ENCODE data around the gene SRSF8. TPM values are rescaled to one million over a fixed set of nuclear protein-coding genes. Genes with fewer than 3 reads are reported as not detected.

SRSF8 gene
- total RNA-seq, 1 donor from 2014 or later: 11.5 TPM

DNA sequence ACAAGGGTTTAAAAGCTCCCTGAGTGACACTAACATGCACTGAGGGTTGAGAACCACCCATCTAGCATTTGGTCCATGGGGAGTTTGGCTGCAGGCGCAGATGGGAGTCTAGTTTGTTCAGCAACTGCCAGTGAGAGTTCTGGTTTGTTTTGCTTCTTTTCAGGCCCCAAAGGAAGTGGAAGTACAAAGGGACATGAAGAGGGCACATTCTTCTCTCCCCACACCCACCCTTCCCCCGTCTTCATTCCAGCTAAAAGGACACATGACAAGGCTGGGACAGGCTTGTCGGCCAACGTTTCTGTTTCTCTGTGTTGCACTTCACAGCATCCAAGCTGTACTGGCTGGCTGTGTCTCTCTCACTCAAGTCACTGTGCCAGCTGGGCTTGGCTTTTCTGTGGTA lies 14.7 kb downstream of the SRSF8 start:
- Histone ChIP-seq H3K4me1 (ENCODE audit: control insufficient read depth in 3 of 3, insufficient read depth in 3 of 3, low read length in 3 of 3) (peaks cover 0 to 10% (median 8%) of the 10 kb centered on the region in 3 donors), H3K27me3 (ENCODE audit: control insufficient read depth in 3 of 3, insufficient read depth in 3 of 3, low read length in 3 of 3) (no peaks in the 10 kb centered on the region), H3K36me3 (ENCODE audit: control insufficient read depth in 3 of 3, insufficient read depth in 3 of 3, low read length in 3 of 3) (no peaks in the 10 kb centered on the region), H3K4me3 (ENCODE audit: low read length in 3 of 3) (no peak overlapping the region), H3K9me3 (ENCODE audit: control insufficient read depth in 3 of 3, low read length in 3 of 3) (no peaks in the 10 kb centered on the region), H3K27ac (ENCODE audit: low read depth, low read length) (peak overlapping the region; percentile 52), H3K9ac (ENCODE audit: low read depth in 1 of 3, low read length in 3 of 3) (peak overlapping the region in 1 of 3 donors; percentile 43)

DNA sequence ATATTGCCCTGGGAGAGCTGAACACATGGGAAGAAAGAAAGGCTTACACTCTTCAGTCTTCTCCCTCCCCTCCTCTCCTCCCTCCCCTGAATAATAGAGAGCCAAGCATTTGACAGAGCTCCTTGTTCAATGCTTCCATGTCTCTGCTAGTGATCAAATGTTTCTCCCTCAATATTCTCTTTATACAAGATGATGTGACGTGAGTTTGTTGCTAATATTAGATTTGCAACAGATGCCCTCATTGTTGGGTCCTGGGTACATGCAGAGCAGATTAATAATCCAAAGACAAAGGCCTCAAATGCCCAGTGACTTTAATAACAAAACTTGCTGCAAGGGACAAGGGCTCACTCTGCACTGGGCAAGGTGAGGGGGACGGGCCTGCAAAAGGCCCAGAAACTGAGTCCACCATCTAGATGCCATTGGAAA lies 15.9 kb downstream of the SRSF8 start:
- H3K27me3 ChIP-seq (ENCODE audit: control insufficient read depth in 3 of 3, insufficient read depth in 3 of 3, low read length in 3 of 3): no peaks in the 10 kb centered on the region
- no peak overlapping the region for H3K27ac ChIP-seq (ENCODE audit: low read depth, low read length)
- H3K4me1 ChIP-seq (ENCODE audit: control insufficient read depth in 3 of 3, insufficient read depth in 3 of 3, low read length in 3 of 3): peaks cover 0 to 10% (median 8%) of the 10 kb centered on the region in 3 donors
- no peaks in the 10 kb centered on the region for H3K9me3 ChIP-seq (ENCODE audit: control insufficient read depth in 3 of 3, low read length in 3 of 3)
- H3K9ac ChIP-seq (ENCODE audit: low read depth in 1 of 3, low read length in 3 of 3): no peak overlapping the region
- H3K36me3 ChIP-seq (ENCODE audit: control insufficient read depth in 3 of 3, insufficient read depth in 3 of 3, low read length in 3 of 3): no peaks in the 10 kb centered on the region
- H3K4me3 ChIP-seq (ENCODE audit: low read length in 3 of 3): no peak overlapping the region

- H3K27me3 ChIP-seq (ENCODE audit: control insufficient read depth in 3 of 3, insufficient read depth in 3 of 3, low read length in 3 of 3): no peaks in the 10 kb centered on the region
- no peak overlapping the region for H3K27ac ChIP-seq (ENCODE audit: low read depth, low read length)
- no peaks in the 10 kb centered on the region for H3K36me3 ChIP-seq (ENCODE audit: control insufficient read depth in 3 of 3, insufficient read depth in 3 of 3, low read length in 3 of 3)
Observed at GRCh38 chr11:95084509-95084908, 17.8 kb downstream of the SRSF8 start.

GRCh38 chr11:95085117-95085816 lies 18.5 kb downstream of the SRSF8 start:
- no peaks in the 10 kb centered on the region for H3K9me3 ChIP-seq (ENCODE audit: control insufficient read depth in 3 of 3, low read length in 3 of 3)
- H3K27ac ChIP-seq (ENCODE audit: low read depth, low read length): no peak overlapping the region
- H3K4me3 ChIP-seq (ENCODE audit: low read length in 3 of 3): no peak overlapping the region
- H3K4me1 ChIP-seq (ENCODE audit: control insufficient read depth in 3 of 3, insufficient read depth in 3 of 3, low read length in 3 of 3): peaks cover 4 to 15% (median 14%) of the 10 kb centered on the region in 3 donors
- no peaks in the 10 kb centered on the region for H3K27me3 ChIP-seq (ENCODE audit: control insufficient read depth in 3 of 3, insufficient read depth in 3 of 3, low read length in 3 of 3)
- H3K36me3 ChIP-seq (ENCODE audit: control insufficient read depth in 3 of 3, insufficient read depth in 3 of 3, low read length in 3 of 3): no peaks in the 10 kb centered on the region
- H3K9ac ChIP-seq (ENCODE audit: low read depth in 1 of 3, low read length in 3 of 3): no peak overlapping the region

More at GRCh38 chr11:95084509-95084908, 17.8 kb downstream of the SRSF8 start:
- H3K9ac ChIP-seq (ENCODE audit: low read depth in 1 of 3, low read length in 3 of 3): no peak overlapping the region
- H3K4me1 ChIP-seq (ENCODE audit: control insufficient read depth in 3 of 3, insufficient read depth in 3 of 3, low read length in 3 of 3): peaks cover 4 to 18% (median 14%) of the 10 kb centered on the region in 3 donors
- no peaks in the 10 kb centered on the region for H3K9me3 ChIP-seq (ENCODE audit: control insufficient read depth in 3 of 3, low read length in 3 of 3)
- no peak overlapping the region for H3K4me3 ChIP-seq (ENCODE audit: low read length in 3 of 3)

GRCh38 chr11:95086151-95086550 lies 19.4 kb downstream of the SRSF8 start:
- Histone ChIP-seq H3K9me3 (ENCODE audit: control insufficient read depth in 3 of 3, low read length in 3 of 3) (no peaks in the 10 kb centered on the region), H3K27ac (ENCODE audit: low read depth, low read length) (no peak overlapping the region), H3K4me1 (ENCODE audit: control insufficient read depth in 3 of 3, insufficient read depth in 3 of 3, low read length in 3 of 3) (peaks cover 12 to 19% (median 19%) of the 10 kb centered on the region in 3 donors), H3K4me3 (ENCODE audit: low read length in 3 of 3) (no peak overlapping the region), H3K9ac (ENCODE audit: low read depth in 1 of 3, low read length in 3 of 3) (no peak overlapping the region), H3K36me3 (ENCODE audit: control insufficient read depth in 3 of 3, insufficient read depth in 3 of 3, low read length in 3 of 3) (no peaks in the 10 kb centered on the region), H3K27me3 (ENCODE audit: control insufficient read depth in 3 of 3, insufficient read depth in 3 of 3, low read length in 3 of 3) (no peaks in the 10 kb centered on the region)

- no peaks in the 10 kb centered on the region for H3K9me3 ChIP-seq (ENCODE audit: control insufficient read depth in 3 of 3, low read length in 3 of 3)
Observed at GRCh38 chr11:95086836-95087570, 20.3 kb downstream of the SRSF8 start.

GRCh38 chr11:95088946-95089619 lies 22.4 kb downstream of the SRSF8 start:
- no peaks in the 10 kb centered on the region for H3K27me3 ChIP-seq (ENCODE audit: control insufficient read depth in 3 of 3, insufficient read depth in 3 of 3, low read length in 3 of 3)
- H3K9ac ChIP-seq (ENCODE audit: low read depth in 1 of 3, low read length in 3 of 3): peak overlapping the region; percentile 54 to 94 (median 58)
- peak overlapping the region; percentile 65 to 85 (median 75) for H3K4me3 ChIP-seq (ENCODE audit: low read length in 3 of 3)
- peak overlapping the region; percentile 84 for H3K27ac ChIP-seq (ENCODE audit: low read depth, low read length)
- H3K9me3 ChIP-seq (ENCODE audit: control insufficient read depth in 3 of 3, low read length in 3 of 3): no peaks in the 10 kb centered on the region
- peaks cover 37 to 41% (median 39%) of the 10 kb centered on the region in 3 donors for H3K4me1 ChIP-seq (ENCODE audit: control insufficient read depth in 3 of 3, insufficient read depth in 3 of 3, low read length in 3 of 3)
- H3K36me3 ChIP-seq (ENCODE audit: control insufficient read depth in 3 of 3, insufficient read depth in 3 of 3, low read length in 3 of 3): no peaks in the 10 kb centered on the region

More at GRCh38 chr11:95086836-95087570, 20.3 kb downstream of the SRSF8 start:
- H3K27me3 ChIP-seq (ENCODE audit: control insufficient read depth in 3 of 3, insufficient read depth in 3 of 3, low read length in 3 of 3): no peaks in the 10 kb centered on the region
- peaks cover 21 to 23% (median 21%) of the 10 kb centered on the region in 3 donors for H3K4me1 ChIP-seq (ENCODE audit: control insufficient read depth in 3 of 3, insufficient read depth in 3 of 3, low read length in 3 of 3)
- H3K36me3 ChIP-seq (ENCODE audit: control insufficient read depth in 3 of 3, insufficient read depth in 3 of 3, low read length in 3 of 3): no peaks in the 10 kb centered on the region
- H3K9ac ChIP-seq (ENCODE audit: low read depth in 1 of 3, low read length in 3 of 3): no peak overlapping the region
- no peak overlapping the region for H3K4me3 ChIP-seq (ENCODE audit: low read length in 3 of 3)
- H3K27ac ChIP-seq (ENCODE audit: low read depth, low read length): no peak overlapping the region

DNA sequence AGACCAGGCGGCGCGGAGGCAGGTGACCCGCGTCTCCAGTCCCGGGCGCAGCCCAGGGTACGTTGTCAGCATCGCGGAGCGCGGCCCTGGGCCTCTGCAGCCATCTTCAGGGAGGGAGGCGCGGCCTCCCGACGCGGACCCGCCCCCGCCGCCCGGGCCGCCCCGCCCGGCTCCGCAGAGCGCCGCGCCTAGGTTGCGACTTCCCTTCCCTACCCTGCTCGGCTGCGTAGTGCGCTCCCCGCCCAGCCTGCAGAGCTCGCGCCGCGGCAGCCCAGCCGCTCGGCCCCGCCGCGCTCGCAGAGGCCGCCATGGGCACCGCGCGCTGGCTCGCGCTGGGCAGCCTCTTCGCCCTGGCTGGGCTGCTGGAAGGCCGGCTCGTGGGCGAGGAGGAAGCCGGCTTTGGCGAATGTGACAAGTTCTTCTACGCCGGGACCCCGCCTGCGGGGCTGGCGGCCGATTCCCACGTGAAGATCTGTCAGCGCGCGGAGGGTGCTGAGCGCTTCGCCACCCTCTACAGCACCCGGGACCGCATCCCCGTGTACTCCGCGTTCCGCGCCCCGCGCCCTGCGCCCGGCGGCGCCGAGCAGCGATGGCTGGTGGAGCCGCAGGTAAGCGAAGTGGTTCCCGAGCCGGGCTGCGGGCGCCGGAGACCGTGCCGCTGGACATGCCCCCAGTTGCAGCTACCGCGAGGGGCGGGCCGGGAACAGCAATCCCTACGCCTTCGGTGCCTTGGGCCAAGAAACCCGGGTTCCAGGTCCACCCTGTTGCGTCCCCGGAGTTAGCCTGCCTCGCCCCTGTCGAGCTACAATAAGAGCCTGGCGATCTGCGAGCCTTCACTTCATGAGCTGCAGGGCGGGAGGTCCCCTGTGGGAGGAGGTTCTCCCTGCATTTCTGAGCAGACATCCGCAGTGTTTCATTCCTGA lies 23.2 kb downstream of the SRSF8 start, which contains the start of gene ENDOD1:
TSS of gene ENDOD1 (plus strand) at position 227 of the 923 bp plus-strand sequence. CDS start at position 309, 82 bp downstream.
- H3K9ac ChIP-seq (ENCODE audit: low read depth in 1 of 3, low read length in 3 of 3): peak within 1 kb of the TSS; percentile 83 to 94 (median 87)
- no peaks in the 10 kb centered on the region for H3K27me3 ChIP-seq (ENCODE audit: control insufficient read depth in 3 of 3, insufficient read depth in 3 of 3, low read length in 3 of 3)
- peaks cover 39 to 47% (median 46%) of the 10 kb centered on the region in 3 donors for H3K4me1 ChIP-seq (ENCODE audit: control insufficient read depth in 3 of 3, insufficient read depth in 3 of 3, low read length in 3 of 3)
- peak within 1 kb of the TSS; percentile 85 to 86 (median 85) for H3K4me3 ChIP-seq (ENCODE audit: low read length in 3 of 3)
- no peaks in the 10 kb centered on the region for H3K36me3 ChIP-seq (ENCODE audit: control insufficient read depth in 3 of 3, insufficient read depth in 3 of 3, low read length in 3 of 3)
- peak within 1 kb of the TSS; percentile 84 for H3K27ac ChIP-seq (ENCODE audit: low read depth, low read length)
- H3K9me3 ChIP-seq (ENCODE audit: control insufficient read depth in 3 of 3, low read length in 3 of 3): no peaks in the 10 kb centered on the region

DNA sequence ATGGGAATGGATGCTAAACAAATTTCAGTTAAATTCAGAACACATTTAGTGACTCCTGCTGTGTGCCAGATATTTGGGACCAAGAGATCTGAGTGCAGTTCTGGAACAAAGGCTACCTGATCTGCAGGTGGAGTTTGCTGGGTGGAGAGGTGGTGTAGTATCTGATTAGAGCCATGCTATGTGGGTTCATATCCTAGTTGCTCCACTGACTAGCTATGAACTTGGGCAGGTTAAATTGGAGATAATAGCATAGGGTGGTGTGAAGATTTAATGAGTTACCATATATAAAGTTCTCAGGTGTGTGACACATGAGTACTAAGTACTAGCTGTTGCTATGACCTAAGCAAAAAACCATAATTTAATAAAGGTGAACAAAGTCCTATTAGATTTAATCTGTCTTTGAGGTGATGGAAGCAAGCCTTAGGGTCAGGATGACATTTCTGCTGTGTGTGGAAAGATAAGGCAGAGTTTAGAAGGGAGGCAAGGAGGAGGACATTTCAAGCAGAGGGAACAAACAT lies 25.0 kb downstream of the SRSF8 start:
- H3K36me3 ChIP-seq (ENCODE audit: control insufficient read depth in 3 of 3, insufficient read depth in 3 of 3, low read length in 3 of 3): no peaks in the 10 kb centered on the region
- H3K4me3 ChIP-seq (ENCODE audit: low read length in 3 of 3): peak overlapping the region; percentile 20 to 85 (median 42)
- H3K9me3 ChIP-seq (ENCODE audit: control insufficient read depth in 3 of 3, low read length in 3 of 3): no peaks in the 10 kb centered on the region
- H3K27me3 ChIP-seq (ENCODE audit: control insufficient read depth in 3 of 3, insufficient read depth in 3 of 3, low read length in 3 of 3): no peaks in the 10 kb centered on the region
- peak overlapping the region; percentile 84 for H3K27ac ChIP-seq (ENCODE audit: low read depth, low read length)
- peak overlapping the region in 2 of 3 donors; percentile 83 to 94 for H3K9ac ChIP-seq (ENCODE audit: low read depth in 1 of 3, low read length in 3 of 3)
- H3K4me1 ChIP-seq (ENCODE audit: control insufficient read depth in 3 of 3, insufficient read depth in 3 of 3, low read length in 3 of 3): peaks cover 47 to 60% (median 57%) of the 10 kb centered on the region in 3 donors
